K562 (cell line): ENCODE results near the gene LEAP2. TPM values are rescaled to one million over a fixed set of nuclear protein-coding genes. Genes with fewer than 3 reads are reported as not detected.
A peak's percentile ranks its signal among the peaks of the same experiment; 100 is the strongest.

Experiments used
- ARID3A ChIP-seq: IDR thresholded peaks from 2 replicates; pipeline ENCODE4 v1.6.1; 2012; ENCODE audit warnings: low read depth, low read length, improper control_type of control experiment, borderline replicate concordance
- BCLAF1 ChIP-seq, 2 experiments: fragments of 450-650 bp in 1 of 2; IDR thresholded peaks; 2 replicates each; pipeline ENCODE4 v1.6.1; 2011 to 2017; ENCODE audit warnings: low read depth in 2 of 2, antibody characterized with exemption in 1 of 2, borderline replicate concordance in 1 of 2, low read length in 1 of 2, mild to moderate bottlenecking in 1 of 2, mixed read lengths in 1 of 2; ENCODE audit not compliant: control insufficient read depth in 1 of 2
- CBX2 ChIP-seq: fragments of 200-600 bp; sonication (generic); IDR thresholded peaks from one replicate; pipeline ENCODE4 v1.6.1; 2012; ENCODE audit warnings: mild to moderate bottlenecking, low read length, inconsistent platforms; ENCODE audit not compliant: insufficient read depth, poor library complexity, severe bottlenecking
- CREB3L1 ChIP-seq: fragments of 450-650 bp; IDR thresholded peaks from 2 replicates; pipeline ENCODE4 v1.6.1; 2014; ENCODE audit warnings: low read depth, mild to moderate bottlenecking, moderate library complexity, borderline replicate concordance
- CTCFL ChIP-seq: IDR thresholded peaks from 2 replicates; pipeline ENCODE4 v1.6.1; 2011; ENCODE audit warnings: borderline replicate concordance, low read depth, mild to moderate bottlenecking, moderate library complexity, low read length; ENCODE audit not compliant: insufficient read depth, poor library complexity, severe bottlenecking
- E2F8 ChIP-seq: fragments of 450-650 bp; IDR thresholded peaks from 2 replicates; pipeline ENCODE4 v1.7.1; 2018; ENCODE audit warnings: mild to moderate bottlenecking, low read depth; ENCODE audit not compliant: partially characterized antibody
- GTF2A2 ChIP-seq: IDR thresholded peaks from 2 replicates; pipeline ENCODE4 v1.6.1; 2016; ENCODE audit warnings: mild to moderate bottlenecking, missing genetic modification characterization, missing compliant biosample characterization
- PHF21A ChIP-seq: fragments of 450-650 bp; IDR thresholded peaks from 2 replicates; pipeline ENCODE4 v1.6.1; 2017; ENCODE audit warnings: low read depth, borderline replicate concordance
- SAFB ChIP-seq: fragments of 200-400 bp; formaldehyde crosslinking; IDR thresholded peaks from 2 replicates; pipeline ENCODE4 v1.6.1; 2017; ENCODE audit warnings: low read depth, low read length, borderline replicate concordance
- SIN3B ChIP-seq: fragments of 450-650 bp; IDR thresholded peaks from 2 replicates; pipeline ENCODE4 v1.6.1; 2017; ENCODE audit warnings: low read depth, mild to moderate bottlenecking, moderate library complexity
- SNIP1 ChIP-seq: fragments of 450-650 bp; IDR thresholded peaks from 2 replicates; pipeline ENCODE4 v1.7.1; 2017; ENCODE audit warnings: low read depth, mild to moderate bottlenecking
- U2AF2 ChIP-seq: fragments of 200-400 bp; formaldehyde crosslinking; optimal IDR thresholded peaks from 2 replicates; pipeline ENCODE3; 2017; ENCODE audit warnings: low read depth, mild to moderate bottlenecking, low read length
- ZNF121 ChIP-seq: sonication (generic); formaldehyde crosslinking; conservative IDR thresholded peaks from 2 replicates; pipeline ENCODE4 v1.8.0; 2022; ENCODE audit warnings: missing genetic modification reagents
- ZNF24 ChIP-seq: fragments of 450-650 bp; IDR thresholded peaks from 2 replicates; pipeline ENCODE4 v1.6.1; 2016
- ZNF3 ChIP-seq: fragments of 250-450 bp; sonication (Bioruptor Pico); IDR thresholded peaks from 2 replicates; pipeline ENCODE4 v1.5.0; 2021; ENCODE audit warnings: mild to moderate bottlenecking, moderate library complexity
- polyA plus RNA-seq, 8 experiments: library from polyadenylated mRNA; depleted of rRNA in 4 of 8; stranded (reverse) in 5 of 8; unstranded in 3 of 8; fragments of >200 nt; fragmentation: Nextera tagmentation in 2 of 8; fragmentation: Illumina TruSeq in 1 of 8; extraction: Ambion mirVana in 2 of 8; extraction: Trizol in 1 of 8; gene quantifications; 2 replicates each; pipeline versions ENCODE4 v1.2.1 to v1.2.3, GENCODE V29; 2011 to 2014; ENCODE audit warnings: inconsistent platforms in 1 of 8, missing spikeins in 1 of 8
- total RNA-seq, 7 experiments: library from RNA; depleted of rRNA in 6 of 7; stranded (reverse); fragments of >200 nt in 6 of 7; fragmentation: Illumina TruSeq in 2 of 7; extraction: Trizol in 2 of 7; gene quantifications; 2 replicates each; pipeline versions ENCODE4 v1.2.1 to v1.2.3, GENCODE V29; 2011 to 2021; ENCODE audit warnings: low replicate concordance in 1 of 7

The LEAP2 gene
- total and polyA plus RNA-seq, 9 of the 15 experiments (the other 6 are each of a cell fraction or from before 2014, with no cell fraction given), result 1.1 to 5.6 (median 2.5) TPM

GRCh38 chr5:132830436-132831094, 42.9 kb upstream of the LEAP2 start, which contains the start of gene SHROOM1 (continued):
- no peak for TF ChIP-seq ZNF3 (CRISPR knock-in tag)
- no peak for TF ChIP-seq U2AF2
- TF ChIP-seq PHF21A, result no peak
- TF ChIP-seq SNIP1, result no peak
- TF ChIP-seq CREB3L1, result peak; percentile 65; the same call in 1 of the 2 replicates
- no peak for TF ChIP-seq SAFB
- TF ChIP-seq ZNF121, result 0 out of 2 replicates have a peak, but pooled peaks have one; percentile 1
- no peak for TF ChIP-seq GTF2A2
- no peak for TF ChIP-seq ARID3A
- TF ChIP-seq ZNF24, result no peak
- no peak for TF ChIP-seq CBX2
- peak; percentile 48 for TF ChIP-seq CTCFL
- TF ChIP-seq E2F8, result no peak
- TF ChIP-seq BCLAF1 (IDR thresholded peaks at IDR 0.05; ENCODE audit: borderline replicate concordance in 1 of 2, control insufficient read depth in 1 of 2, low read depth in 2 of 2, low read length in 1 of 2), result no peak
- TF ChIP-seq SIN3B, result no peak; the same call in 1 of the 2 replicates
